ENCODE data around the gene COBL. TPM values are rescaled to one million over a fixed set of nuclear protein-coding genes. Genes with fewer than 3 reads are reported as not detected.

The COBL gene
- total RNA-seq, 3 donors from 2014 or later (not counting 1 experiment from before 2014, with no cell fraction given) = not detected

- H3K27ac Mint-ChIP-seq = no peak overlapping the region
- peaks cover 2 to 5% of the 10 kb centered on the region in 2 donors for H3K9me3 Mint-ChIP-seq
- no peak for TF ChIP-seq CTCF (IDR thresholded peaks at IDR 0.05)
- Histone ChIP-seq H3K36me3 (ENCODE audit: control insufficient read depth, insufficient read depth, low read length) (no peaks in the 10 kb centered on the region), H3K27me3 (ENCODE audit: control insufficient read depth, insufficient read depth, low read length) (no peaks in the 10 kb centered on the region), H3K27ac (ENCODE audit: low read length) (no peak overlapping the region), H3K9me3 (ENCODE audit: control insufficient read depth, insufficient read depth, low read length) (no peaks in the 10 kb centered on the region), H3K4me1 (ENCODE audit: control insufficient read depth, insufficient read depth, low read length) (no peaks in the 10 kb centered on the region), H3K4me3 (ENCODE audit: low read length) (no peak overlapping the region)
- H3K4me1 Mint-ChIP-seq = peaks cover 8 to 9% of the 10 kb centered on the region in 2 donors
- WGBS (ENCODE audit: insufficient coverage) = 93% methylated on average over 9 of the region's 9 CpGs
- no peaks in the 10 kb centered on the region for H3K36me3 Mint-ChIP-seq
- no peak for ATAC-seq
- H3K4me3 Mint-ChIP-seq = no peak overlapping the region
- DNase-seq = no peak
- intact Hi-C loops (cut with micrococcal nuclease) = no loop called here
- no peaks in the 10 kb centered on the region for H3K27me3 Mint-ChIP-seq (ENCODE audit: low read depth in 2 of 2)
These were observed 300.1 kb downstream of the COBL start for GRCh38 chr7:51016546-51016945.

GRCh38 chr7:51015581-51015980 is 301.0 kb downstream of the COBL start:
- Histone ChIP-seq H3K4me3 (ENCODE audit: low read length) (no peak overlapping the region), H3K27ac (ENCODE audit: low read length) (no peak overlapping the region), H3K36me3 (ENCODE audit: control insufficient read depth, insufficient read depth, low read length) (no peaks in the 10 kb centered on the region), H3K27me3 (ENCODE audit: control insufficient read depth, insufficient read depth, low read length) (no peaks in the 10 kb centered on the region), H3K4me1 (ENCODE audit: control insufficient read depth, insufficient read depth, low read length) (no peaks in the 10 kb centered on the region), H3K9me3 (ENCODE audit: control insufficient read depth, insufficient read depth, low read length) (no peaks in the 10 kb centered on the region)
- intact Hi-C loops (cut with micrococcal nuclease) = no loop called here
- DNase-seq (no peak), ATAC-seq (no peak)
- H3K27ac Mint-ChIP-seq = no peak overlapping the region
- H3K4me3 Mint-ChIP-seq = no peak overlapping the region
- H3K36me3 Mint-ChIP-seq = no peaks in the 10 kb centered on the region
- H3K9me3 Mint-ChIP-seq = peaks cover 2 to 5% of the 10 kb centered on the region in 2 donors
- H3K4me1 Mint-ChIP-seq = peaks cover 8 to 9% of the 10 kb centered on the region in 2 donors
- 90% methylated on average over 11 of the region's 11 CpGs for WGBS (ENCODE audit: insufficient coverage)
- H3K27me3 Mint-ChIP-seq (ENCODE audit: low read depth in 2 of 2) = no peaks in the 10 kb centered on the region
- TF ChIP-seq CTCF (IDR thresholded peaks at IDR 0.05) = no peak

- Mint-ChIP-seq H3K9me3 (peaks cover 2 to 5% of the 10 kb centered on the region in 2 donors), H3K27ac (no peak overlapping the region), H3K36me3 (no peaks in the 10 kb centered on the region), H3K27me3 (ENCODE audit: low read depth in 2 of 2) (no peaks in the 10 kb centered on the region), H3K4me3 (no peak overlapping the region), H3K4me1 (peaks cover 8 to 9% of the 10 kb centered on the region in 2 donors)
- intact Hi-C loops (cut with micrococcal nuclease) = no loop called here
- TF ChIP-seq CTCF (IDR thresholded peaks at IDR 0.05) = no peak
- H3K27me3 ChIP-seq (ENCODE audit: control insufficient read depth, insufficient read depth, low read length) = no peaks in the 10 kb centered on the region
- DNase-seq = no peak
- ATAC-seq = no peak
- 89% methylated on average over 12 of the region's 16 CpGs for WGBS (ENCODE audit: insufficient coverage)
- no peaks in the 10 kb centered on the region for H3K9me3 ChIP-seq (ENCODE audit: control insufficient read depth, insufficient read depth, low read length)
- H3K4me1 ChIP-seq (ENCODE audit: control insufficient read depth, insufficient read depth, low read length) = no peaks in the 10 kb centered on the region
- no peak overlapping the region for H3K27ac ChIP-seq (ENCODE audit: low read length)
- no peak overlapping the region for H3K4me3 ChIP-seq (ENCODE audit: low read length)
- no peaks in the 10 kb centered on the region for H3K36me3 ChIP-seq (ENCODE audit: control insufficient read depth, insufficient read depth, low read length)
These were observed 301.8 kb downstream of the COBL start for GRCh38 chr7:51014811-51015210.

GRCh38 chr7:51013861-51014511 is 302.6 kb downstream of the COBL start:
- H3K9me3 ChIP-seq (ENCODE audit: control insufficient read depth, insufficient read depth, low read length) = no peaks in the 10 kb centered on the region
- no peak for ATAC-seq
- Mint-ChIP-seq H3K4me3 (no peak overlapping the region), H3K9me3 (peaks cover 2 to 5% of the 10 kb centered on the region in 2 donors), H3K36me3 (no peaks in the 10 kb centered on the region), H3K27ac (no peak overlapping the region), H3K4me1 (peaks cover 8 to 9% of the 10 kb centered on the region in 2 donors), H3K27me3 (ENCODE audit: low read depth in 2 of 2) (no peaks in the 10 kb centered on the region)
- no peaks in the 10 kb centered on the region for H3K36me3 ChIP-seq (ENCODE audit: control insufficient read depth, insufficient read depth, low read length)
- H3K4me1 ChIP-seq (ENCODE audit: control insufficient read depth, insufficient read depth, low read length) = no peaks in the 10 kb centered on the region
- no peak for TF ChIP-seq CTCF (IDR thresholded peaks at IDR 0.05)
- no peak overlapping the region for H3K4me3 ChIP-seq (ENCODE audit: low read length)
- DNase-seq = no peak
- H3K27me3 ChIP-seq (ENCODE audit: control insufficient read depth, insufficient read depth, low read length) = no peaks in the 10 kb centered on the region
- intact Hi-C loops (cut with micrococcal nuclease) = no loop called here
- no peak overlapping the region for H3K27ac ChIP-seq (ENCODE audit: low read length)
- WGBS (ENCODE audit: insufficient coverage) = 85% methylated on average over 21 of the region's 21 CpGs

Measured in natural killer cell (primary cell).